ENCODE data around the gene NAALADL1. TPM values are rescaled to one million over a fixed set of nuclear protein-coding genes. Genes with fewer than 3 reads are reported as not detected.

The NAALADL1 gene
- total RNA-seq, 1 donor = 11.5 TPM

DNA sequence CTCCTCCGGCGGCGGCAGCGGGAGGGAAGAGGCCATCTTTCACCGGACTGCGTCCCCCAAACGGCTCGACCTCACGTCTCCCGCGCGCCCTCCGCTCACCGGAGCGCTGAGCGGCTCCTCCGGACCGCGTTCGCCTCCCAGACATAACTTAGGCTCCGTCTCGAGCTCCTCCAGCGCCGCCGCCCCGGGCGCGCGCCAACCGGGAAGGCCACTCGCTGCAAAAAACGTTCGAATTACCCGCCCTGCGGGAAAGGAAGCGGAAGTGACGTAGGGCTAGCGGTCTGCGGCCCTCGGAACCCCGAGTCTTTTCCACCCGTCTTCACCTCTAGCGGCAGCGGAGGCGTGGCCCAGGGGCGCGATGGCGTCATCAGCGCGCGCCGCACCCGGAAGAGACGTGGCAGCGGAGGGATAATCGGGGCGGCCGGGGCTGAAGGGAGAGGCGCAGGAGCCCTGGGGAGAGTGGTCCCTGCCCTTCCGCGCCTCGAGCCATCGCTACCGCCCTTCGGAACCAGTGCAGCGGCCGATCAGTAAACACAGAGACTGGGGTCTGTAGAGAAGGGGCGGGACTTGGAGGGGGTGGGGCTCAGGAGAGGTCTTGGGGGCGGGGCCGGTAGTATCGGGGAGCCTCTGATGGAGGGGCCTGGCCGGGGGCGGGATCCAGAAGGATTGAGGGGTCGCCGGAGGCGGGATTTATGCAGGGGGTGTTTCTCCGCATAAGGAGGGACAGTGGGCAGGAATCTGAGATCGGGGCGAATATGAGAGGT lies 25.7 kb upstream of the NAALADL1 start, which contains the start of the genes CDCA5 and ZFPL1:
Gene CDCA5 (minus strand): TSS at position 207 of the 764 bp plus-strand sequence. CDS start 62 bp downstream, at position 145.
Gene ZFPL1 (plus strand): TSS at position 389 of the 764 bp plus-strand sequence. CDS start 477 bp downstream, outside the sequence.
- TF ChIP-seq, protein P1, sequence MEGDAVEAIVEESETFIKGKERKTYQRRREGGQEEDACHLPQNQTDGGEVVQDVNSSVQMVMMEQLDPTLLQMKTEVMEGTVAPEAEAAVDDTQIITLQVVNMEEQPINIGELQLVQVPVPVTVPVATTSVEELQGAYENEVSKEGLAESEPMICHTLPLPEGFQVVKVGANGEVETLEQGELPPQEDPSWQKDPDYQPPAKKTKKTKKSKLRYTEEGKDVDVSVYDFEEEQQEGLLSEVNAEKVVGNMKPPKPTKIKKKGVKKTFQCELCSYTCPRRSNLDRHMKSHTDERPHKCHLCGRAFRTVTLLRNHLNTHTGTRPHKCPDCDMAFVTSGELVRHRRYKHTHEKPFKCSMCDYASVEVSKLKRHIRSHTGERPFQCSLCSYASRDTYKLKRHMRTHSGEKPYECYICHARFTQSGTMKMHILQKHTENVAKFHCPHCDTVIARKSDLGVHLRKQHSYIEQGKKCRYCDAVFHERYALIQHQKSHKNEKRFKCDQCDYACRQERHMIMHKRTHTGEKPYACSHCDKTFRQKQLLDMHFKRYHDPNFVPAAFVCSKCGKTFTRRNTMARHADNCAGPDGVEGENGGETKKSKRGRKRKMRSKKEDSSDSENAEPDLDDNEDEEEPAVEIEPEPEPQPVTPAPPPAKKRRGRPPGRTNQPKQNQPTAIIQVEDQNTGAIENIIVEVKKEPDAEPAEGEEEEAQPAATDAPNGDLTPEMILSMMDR (IDR thresholded peaks at IDR 0.05; ENCODE audit: insufficient read depth, low read length) = no peak
- peak; percentile 95 for DNase-seq (ENCODE audit: low read depth)
- H3K4me3 ChIP-seq (ENCODE audit: low read depth, low read length) = peak within 1 kb of the TSS; percentile 95

DNA sequence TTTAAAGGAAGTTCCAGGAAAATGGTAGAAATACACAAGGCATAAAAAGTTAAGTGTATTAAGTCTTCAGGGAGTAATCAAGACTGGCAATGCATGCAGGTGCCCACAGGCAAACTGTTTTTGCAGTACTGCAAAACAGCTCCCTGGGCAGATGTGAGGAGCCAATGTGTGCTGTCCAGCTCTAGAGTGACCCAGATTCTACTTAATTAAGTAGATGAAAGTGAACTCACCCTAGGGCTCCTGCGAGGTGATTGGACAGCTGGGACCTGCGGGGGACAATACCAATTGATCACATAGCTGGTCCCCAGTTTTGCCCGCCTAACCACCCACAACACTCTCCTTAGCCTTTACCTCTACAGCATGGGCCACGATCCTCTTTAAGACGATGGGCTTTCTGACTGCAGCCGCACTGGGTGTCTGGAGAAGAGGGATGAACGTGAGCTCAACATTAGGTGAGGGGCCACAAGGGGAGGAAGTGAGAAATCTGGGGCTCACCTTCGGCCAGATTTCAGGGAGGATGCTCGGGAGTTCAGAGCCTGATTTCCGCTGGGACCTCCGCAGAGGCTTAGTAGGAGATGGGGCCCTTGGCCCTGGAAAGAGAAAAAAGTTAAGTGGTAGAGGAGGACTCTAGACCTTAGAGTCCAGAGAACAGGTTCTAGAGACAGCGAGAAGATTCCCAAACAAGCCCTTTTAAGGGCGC lies 24.9 kb upstream of the NAALADL1 start:
- peak overlapping the region; percentile 95 for H3K4me3 ChIP-seq (ENCODE audit: low read depth, low read length)
- DNase-seq (ENCODE audit: low read depth) = no peak
- TF ChIP-seq, protein P1 (IDR thresholded peaks at IDR 0.05; ENCODE audit: insufficient read depth, low read length) = no peak

DNA sequence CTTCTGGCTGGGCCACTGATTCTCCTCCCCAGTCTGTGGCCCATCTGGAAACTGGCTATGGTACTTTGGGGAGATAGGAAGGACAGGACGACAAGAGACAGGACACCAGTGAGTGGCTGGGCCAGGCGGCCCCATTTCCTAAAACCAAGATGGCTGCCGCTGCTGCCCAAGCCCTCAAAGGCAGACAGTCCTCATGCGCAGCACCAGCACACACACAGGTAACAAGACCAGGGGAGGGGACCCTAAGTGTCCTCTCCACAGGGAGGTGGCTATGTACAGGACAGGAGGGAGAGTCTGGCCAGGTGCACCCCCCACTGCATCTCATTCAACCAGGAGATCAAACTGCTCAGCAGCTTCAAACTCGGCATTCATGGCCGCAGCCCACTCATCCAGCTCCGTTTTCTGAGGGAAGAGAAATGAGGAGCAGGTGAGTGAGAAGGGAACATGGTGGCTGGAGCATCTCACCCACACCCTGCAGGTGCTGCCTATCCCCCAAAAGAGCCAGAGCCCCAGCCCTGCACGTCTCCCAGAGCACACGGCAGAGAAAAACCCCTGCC lies 20.5 kb upstream of the NAALADL1 start:
- no peak for DNase-seq (ENCODE audit: low read depth)
- TF ChIP-seq, protein P1 (IDR thresholded peaks at IDR 0.05; ENCODE audit: insufficient read depth, low read length) = no peak
- no peak overlapping the region for H3K4me3 ChIP-seq (ENCODE audit: low read depth, low read length)

DNA sequence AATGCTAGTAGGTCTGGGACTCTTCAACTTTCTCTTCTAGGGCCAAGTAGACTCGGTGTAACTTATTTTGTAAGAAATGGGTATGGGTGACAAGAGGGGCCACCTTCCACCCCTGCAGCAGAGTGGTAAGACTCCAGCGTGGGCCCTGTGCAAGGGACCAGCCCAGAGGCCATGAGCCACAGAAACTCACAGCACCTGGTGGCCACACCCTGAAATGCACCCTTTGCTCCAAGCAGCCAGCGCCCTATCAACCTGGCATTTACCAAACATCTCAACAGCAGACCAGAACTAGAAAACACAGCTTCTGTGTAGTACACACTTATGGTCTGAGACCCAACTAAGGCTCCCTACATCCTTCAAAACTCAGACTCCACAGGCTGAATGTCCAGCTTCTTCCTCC lies 19.8 kb upstream of the NAALADL1 start:
- DNase-seq (ENCODE audit: low read depth) = peak; percentile 28
- TF ChIP-seq, protein P1 (IDR thresholded peaks at IDR 0.05; ENCODE audit: insufficient read depth, low read length) = peak; percentile 59

DNA sequence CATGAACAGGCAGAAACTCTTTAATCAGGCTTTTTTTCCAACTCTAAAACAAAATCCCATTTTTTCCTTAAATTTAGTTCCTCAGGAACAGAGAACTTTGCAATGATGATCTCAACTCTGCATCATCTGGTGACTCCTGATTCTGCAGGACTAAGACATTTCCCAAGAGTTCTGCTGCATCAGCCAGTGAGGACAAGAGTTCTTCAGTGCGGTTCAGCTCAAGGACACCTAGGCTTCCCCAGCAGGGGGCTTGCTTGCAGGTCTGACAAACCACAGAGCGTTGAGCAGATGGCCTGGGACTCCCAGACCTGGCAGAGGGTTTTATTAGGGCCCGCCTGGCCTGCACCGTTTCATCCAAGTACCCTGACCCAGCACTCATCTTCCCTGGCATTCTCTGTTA lies 19.1 kb upstream of the NAALADL1 start:
- no peak overlapping the region for H3K4me3 ChIP-seq (ENCODE audit: low read depth, low read length)
- TF ChIP-seq, protein P1 (IDR thresholded peaks at IDR 0.05; ENCODE audit: insufficient read depth, low read length) = no peak
- no peak for DNase-seq (ENCODE audit: low read depth)

More for the DNA sequence above, 19.8 kb upstream of the NAALADL1 start:
- no peak overlapping the region for H3K4me3 ChIP-seq (ENCODE audit: low read depth, low read length)

DNA sequence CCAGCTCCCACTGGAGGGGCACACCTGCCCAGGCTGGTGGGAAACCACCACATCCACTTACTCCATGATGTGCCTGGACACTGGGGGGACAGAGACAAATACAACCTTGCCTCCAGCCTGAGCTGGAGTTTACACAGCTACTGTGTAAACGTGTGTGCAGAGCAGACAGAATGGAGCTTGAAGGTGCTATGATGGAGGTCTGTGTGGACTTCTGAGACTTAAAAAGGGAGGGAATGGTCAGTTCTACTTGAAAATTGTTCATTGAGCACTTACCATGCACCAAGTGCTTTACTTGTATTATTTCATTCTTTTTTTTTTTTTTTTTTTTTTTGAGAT lies 14.2 kb upstream of the NAALADL1 start:
- H3K4me3 ChIP-seq (ENCODE audit: low read depth, low read length) = no peak overlapping the region
- no peak for DNase-seq (ENCODE audit: low read depth)
- TF ChIP-seq, protein P1 (IDR thresholded peaks at IDR 0.05; ENCODE audit: insufficient read depth, low read length) = no peak

All from fibroblast of the aortic adventitia (primary cell).